NOMO-1 treated with dmso at 0.1 percent for 144 hours (cell line): Measurements from ENCODE around the gene TOPBP1.
"Not testable (repeated sequence)": the region's sequence is repeated elsewhere in the genome, so short reads cannot be mapped to it uniquely, and the experiment has no call there.

ENCODE experiments used
- DNase-seq: peaks from one replicate; lab custom pipeline; 2025; ENCODE audit not compliant: unreplicated experiment; lab: John Stamatoyannopoulos, UW

TOPBP1 gene

GRCh38 chr3:133572158-133573053, 89.3 kb downstream of the TOPBP1 start:
- no peak for DNase-seq

- DNase-seq = no peak
Observed at GRCh38 chr3:133570937-133571320, 90.8 kb downstream of the TOPBP1 start.

GRCh38 chr3:133570139-133570936, 91.4 kb downstream of the TOPBP1 start:
- no peak for DNase-seq

DNA sequence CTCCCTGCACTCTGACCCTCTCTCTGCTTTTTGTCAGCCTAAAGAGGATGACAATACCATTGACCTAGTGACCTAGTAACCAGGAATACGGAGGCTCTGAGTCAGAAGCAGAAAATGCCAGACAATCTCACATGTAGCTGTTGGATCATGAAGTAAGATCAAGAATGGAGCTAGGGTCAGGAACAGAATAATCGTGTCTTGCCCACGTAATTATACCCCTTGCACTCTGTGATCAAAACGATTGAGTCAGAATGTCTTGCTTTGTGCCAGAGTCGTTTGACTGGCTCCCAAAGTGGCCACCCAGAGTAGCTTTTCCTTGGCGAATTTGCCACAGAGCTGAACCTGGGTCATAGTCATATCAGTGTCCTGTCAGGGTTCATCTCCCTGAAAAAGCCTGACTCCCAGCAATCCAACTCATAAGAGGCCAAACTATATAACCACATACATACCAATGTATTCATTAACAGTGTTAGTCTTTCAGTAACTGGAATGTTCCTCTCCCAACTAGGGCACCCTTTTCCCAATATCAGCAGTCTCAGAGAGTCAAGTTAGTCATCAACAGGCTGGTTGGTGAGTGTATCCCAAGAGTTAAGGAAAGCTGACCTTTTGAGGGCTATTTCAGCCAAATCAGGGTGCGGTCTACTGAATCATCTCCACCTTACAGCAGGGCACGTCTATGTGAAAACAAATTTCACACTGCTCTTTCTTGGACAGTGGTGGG, 93.3 kb downstream of the TOPBP1 start:
- DNase-seq = no peak

- no peak for DNase-seq
Observed at GRCh38 chr3:133563816-133564215, 97.9 kb downstream of the TOPBP1 start.

- no peak for DNase-seq
Observed at GRCh38 chr3:133563186-133563591, 98.6 kb downstream of the TOPBP1 start.

DNA sequence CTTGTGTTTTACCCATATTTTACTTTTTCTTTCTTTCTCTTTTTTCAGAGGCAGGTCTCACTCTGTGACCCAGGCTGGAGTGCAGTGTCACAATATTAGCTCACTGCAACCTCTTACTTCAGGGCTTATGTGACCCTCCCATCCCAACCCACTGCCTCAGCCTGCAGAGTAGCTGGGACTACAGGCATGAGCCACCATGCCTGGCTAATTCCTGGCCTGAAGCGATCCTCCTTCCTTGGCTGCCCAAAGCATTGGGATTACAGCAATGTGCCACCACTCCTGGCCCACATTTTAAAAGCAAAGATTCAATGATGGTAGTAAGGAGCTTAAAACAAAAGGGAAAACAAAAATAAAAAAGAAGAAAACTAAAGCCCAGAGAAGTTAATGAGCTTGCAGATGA, 99.4 kb downstream of the TOPBP1 start:
- DNase-seq = no peak

GRCh38 chr3:133561679-133562078, 100.1 kb downstream of the TOPBP1 start:
- no peak for DNase-seq

DNA sequence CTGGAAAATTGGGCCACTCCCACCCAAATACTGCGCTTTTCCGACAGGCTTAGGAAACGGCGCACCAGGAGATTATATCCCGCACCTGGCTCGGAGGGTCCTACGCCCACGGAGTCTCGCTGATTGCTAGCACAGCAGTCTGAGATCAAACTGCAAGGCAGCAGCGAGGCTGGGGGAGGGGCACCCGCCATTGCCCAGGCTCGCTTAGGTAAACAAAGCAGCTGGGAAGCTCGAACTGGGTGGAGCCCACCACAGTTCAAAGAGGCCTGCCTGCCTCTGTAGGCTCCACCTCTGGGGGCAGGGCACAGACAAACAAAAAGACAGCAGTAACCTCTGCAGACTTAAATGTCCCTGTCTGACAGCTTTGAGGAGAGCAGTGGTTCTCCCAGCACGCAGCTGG, 110.2 kb downstream of the TOPBP1 start:
- DNase-seq = not testable (repeated sequence)
